NCI-H748 treated with DMSO at 0.1 percent for 48 hours (cell line): ENCODE results near the gene MUC5B.
"Not testable (repeated sequence)": the region's sequence is repeated elsewhere in the genome, so short reads cannot be mapped to it uniquely, and the experiment has no call there.

ENCODE experiments used
- DNase-seq: peaks from one replicate; lab custom pipeline; 2025; lab: John Stamatoyannopoulos, UW

The MUC5B gene

GRCh38 chr11:1189816-1190215 lies 33.0 kb upstream of the MUC5B start:
- DNase-seq = not testable (repeated sequence)

- DNase-seq = not testable (repeated sequence)
Measured at GRCh38 chr11:1191786-1192470, 30.9 kb upstream of the MUC5B start.

- no peak for DNase-seq
Measured at GRCh38 chr11:1192741-1193325, 30.0 kb upstream of the MUC5B start.

GRCh38 chr11:1193326-1194230 lies 29.3 kb upstream of the MUC5B start:
- DNase-seq = no peak

GRCh38 chr11:1194231-1194976 lies 28.5 kb upstream of the MUC5B start:
- no peak for DNase-seq

GRCh38 chr11:1194977-1195681 lies 27.7 kb upstream of the MUC5B start:
- DNase-seq = no peak

GRCh38 chr11:1195682-1196515 lies 27.0 kb upstream of the MUC5B start:
- no peak for DNase-seq

GRCh38 chr11:1196516-1197391 lies 26.1 kb upstream of the MUC5B start:
- DNase-seq = no peak

GRCh38 chr11:1197431-1197885 lies 25.4 kb upstream of the MUC5B start:
- no peak for DNase-seq

- DNase-seq = no peak
Measured at GRCh38 chr11:1197886-1198560, 24.8 kb upstream of the MUC5B start.

GRCh38 chr11:1198561-1199240 lies 24.2 kb upstream of the MUC5B start:
- no peak for DNase-seq

- DNase-seq = no peak
Measured at GRCh38 chr11:1199241-1199750, 23.6 kb upstream of the MUC5B start.

- DNase-seq = no peak
Measured at GRCh38 chr11:1199751-1200610, 22.9 kb upstream of the MUC5B start.

GRCh38 chr11:1200611-1201191 lies 22.2 kb upstream of the MUC5B start:
- no peak for DNase-seq

- DNase-seq = no peak
Measured at GRCh38 chr11:1201395-1202153, 21.3 kb upstream of the MUC5B start.
